Posterior vena cava (tissue), 2 donors: ENCODE data around the gene KLF16. TPM values are rescaled to one million over a fixed set of nuclear protein-coding genes. Genes with fewer than 3 reads are reported as not detected.

Source experiments
- DNase-seq: peaks from one replicate; pipeline ENCODE4 v3.0.0-alpha.2; 2020; ENCODE audit warnings: low spot score
- intact Hi-C, 2 donors: fragments of 100-400 bp; cut with DNase I; formaldehyde crosslinking; loops; one replicate each; pipeline versions ENCODE4 v1.14.1 to v1.14.2; 2022 to 2023
- total RNA-seq, 2 donors: library from RNA; stranded (reverse); fragmentation: NEBNext Ultra II Directional; extraction: Animal tissue kit (Norgen Biotek cat#: 25700); gene quantifications; one replicate each; pipeline ENCODE4 v1.2.1, GENCODE V29; 2021
- donor health status: DM: yes; HTN: yes; CAD: no.
- donor health status: DM: yes; HTN: yes; CAD: no.

Gene KLF16
- total RNA-seq, 2 donors from 2014 or later: 9.4 to 16.2 TPM

DNA sequence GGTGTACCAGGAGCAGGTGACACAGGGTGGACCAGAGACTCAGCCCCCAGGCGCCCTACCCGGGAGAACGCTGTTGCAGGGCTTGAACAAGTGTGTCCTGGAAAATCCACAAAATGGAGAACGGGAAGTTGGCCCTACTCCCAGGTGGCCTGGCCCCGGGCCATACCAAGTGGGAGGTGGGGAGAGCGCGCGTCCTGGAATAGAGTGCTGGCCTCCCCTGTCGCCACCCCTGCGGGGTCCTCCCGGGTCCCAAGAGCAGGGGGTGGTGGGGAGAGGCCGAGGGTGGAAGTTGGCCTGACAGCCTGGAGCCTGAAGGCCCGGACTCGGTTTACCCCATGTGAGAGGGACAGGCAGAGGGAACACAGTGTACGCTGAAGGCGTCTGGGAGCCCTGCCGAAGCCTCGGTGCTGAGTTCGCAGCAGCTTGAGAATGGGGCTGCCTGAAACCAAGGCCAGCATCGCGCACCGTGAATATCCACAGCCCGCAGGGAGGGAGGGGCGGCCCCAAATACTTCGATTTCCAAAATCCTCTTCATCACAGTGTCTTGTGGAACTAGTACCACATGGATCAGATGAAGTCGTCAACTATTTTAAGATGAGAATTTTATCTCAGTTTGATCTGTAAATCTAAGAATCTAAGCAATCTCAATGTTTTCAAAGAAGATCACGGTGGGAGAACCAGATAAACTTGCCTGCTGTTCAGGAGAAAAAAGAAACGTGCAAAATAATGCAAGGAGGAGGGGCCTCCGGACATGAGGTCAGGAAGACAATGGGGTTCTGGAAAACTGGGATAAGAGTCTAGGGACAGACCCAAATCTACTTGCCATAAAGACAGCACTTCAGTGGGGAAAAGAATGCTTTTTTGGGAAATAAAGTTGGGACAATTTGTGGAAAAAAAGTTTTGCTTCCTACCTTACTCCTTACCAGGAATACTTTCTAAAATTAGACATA is 10.4 kb upstream of the KLF16 start:
- intact Hi-C loops: no loop called here
- no peak for DNase-seq

DNA sequence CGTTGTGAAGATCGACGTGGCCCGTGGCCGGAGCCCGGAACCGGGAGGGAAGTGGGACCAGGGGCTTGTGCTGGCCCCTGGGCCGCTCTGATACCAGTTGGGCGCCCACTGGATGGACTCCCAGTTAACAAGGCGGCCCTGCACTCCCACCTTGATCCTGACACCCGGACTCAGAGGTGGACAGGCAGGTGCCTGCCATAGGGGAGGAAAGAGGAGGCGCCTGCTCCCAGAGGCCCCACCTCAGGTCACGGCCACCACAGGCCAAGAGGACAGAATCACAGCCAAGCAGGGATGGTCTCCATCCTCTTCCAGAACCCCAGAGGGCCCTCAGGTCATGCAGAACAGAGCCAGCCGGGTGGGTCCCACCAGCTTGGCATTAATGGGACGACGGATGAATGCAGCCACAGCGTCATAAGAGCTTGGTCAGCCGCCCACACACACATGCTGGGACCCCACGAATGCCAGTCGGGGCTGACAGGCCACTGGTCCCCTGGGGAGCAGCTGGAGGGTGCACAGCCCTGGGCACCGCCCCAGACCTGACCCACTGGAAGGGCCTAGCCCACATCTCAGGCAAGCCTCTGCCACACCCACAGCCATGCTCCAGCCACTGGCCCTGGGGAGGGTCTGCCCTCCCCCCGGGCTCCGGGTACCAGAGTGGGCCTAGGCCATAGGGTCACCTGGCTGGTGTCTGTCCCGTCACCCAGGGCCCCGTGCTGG is 9.6 kb upstream of the KLF16 start:
- intact Hi-C loops: no loop called here
- DNase-seq: no peak

DNA sequence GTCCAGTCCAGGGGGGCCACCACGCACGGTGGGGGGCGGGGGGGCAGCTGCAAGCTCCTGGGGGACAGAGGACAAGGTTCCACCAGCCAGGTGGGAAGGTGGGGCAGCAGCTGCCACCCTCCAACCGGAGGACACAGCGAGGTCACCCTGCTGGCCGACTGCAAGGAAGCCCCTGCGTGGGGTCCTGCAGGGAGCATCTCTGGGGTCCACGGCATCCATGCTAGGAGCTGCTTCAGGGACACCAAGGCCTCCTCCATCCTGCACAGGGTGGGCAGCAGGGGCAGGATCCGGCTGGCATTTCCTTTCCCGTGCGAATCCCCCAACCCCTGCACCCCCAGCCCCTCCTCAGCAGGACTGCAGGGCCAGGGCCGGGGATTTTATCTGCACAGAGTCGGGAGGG is 8.3 kb upstream of the KLF16 start:
- no peak for DNase-seq
- intact Hi-C loops: no loop called here

DNA sequence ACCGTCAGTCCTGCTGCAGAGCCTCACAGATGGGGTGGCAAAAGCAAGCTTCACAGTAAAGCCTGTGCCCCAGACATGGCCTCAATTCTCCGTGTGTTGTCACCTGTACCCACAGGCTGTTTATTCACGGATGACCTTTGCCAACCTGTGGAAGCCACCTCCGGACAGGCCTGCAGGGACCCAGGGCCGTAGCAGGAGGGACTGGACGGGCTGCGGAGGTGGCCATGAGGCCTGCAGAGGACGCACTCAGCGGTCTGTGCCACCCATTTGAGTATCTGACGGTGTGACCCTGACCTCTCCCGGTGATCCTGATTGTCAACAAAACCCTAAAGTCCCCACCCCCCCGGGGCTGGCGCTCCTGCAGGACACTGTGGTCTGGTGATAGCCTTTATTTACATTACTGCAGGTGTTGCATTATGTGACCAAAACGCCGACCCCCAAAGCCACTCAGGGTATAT is 7.8 kb upstream of the KLF16 start:
- intact Hi-C loops: no loop called here
- no peak for DNase-seq

DNA sequence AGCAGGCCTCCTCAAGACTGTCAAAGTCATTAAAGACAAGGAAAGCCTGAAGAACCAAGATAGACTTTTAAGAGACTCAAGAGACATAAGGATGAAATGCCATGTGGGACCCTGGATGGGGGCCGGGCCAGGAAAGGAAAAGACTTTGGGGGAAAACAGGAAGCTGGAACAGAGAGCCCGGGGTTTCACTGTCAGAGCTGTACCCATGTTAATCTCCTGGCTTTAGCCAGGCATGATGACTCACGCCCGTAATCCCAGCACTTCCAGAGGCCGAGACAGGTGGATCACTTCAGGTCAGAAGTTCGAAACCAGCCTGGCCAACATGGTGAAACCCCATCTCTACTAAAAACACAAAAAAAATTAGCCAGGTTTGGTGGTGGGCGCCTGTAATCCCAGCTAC is 5.6 kb upstream of the KLF16 start:
- DNase-seq: no peak
- intact Hi-C loops: no loop called here

DNA sequence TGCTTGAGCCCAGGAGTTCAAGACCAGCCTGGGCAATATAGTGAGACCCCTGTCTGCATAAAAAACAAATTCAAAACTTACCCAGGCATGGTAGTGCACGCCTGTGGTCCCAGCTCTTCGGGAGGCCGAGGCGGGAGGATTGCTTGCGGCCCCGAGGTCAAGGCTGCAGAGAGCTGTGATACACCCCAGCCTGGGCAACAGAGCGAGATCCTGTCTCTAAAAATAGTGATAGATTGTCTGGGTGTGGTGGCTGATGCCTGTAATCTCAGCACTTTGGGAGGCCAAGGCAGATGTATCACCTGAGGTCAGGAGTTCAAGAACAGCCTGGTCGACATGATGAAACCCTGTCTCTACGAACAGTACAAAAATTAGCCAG is 4.0 kb upstream of the KLF16 start:
- intact Hi-C loops: no loop called here
- no peak for DNase-seq

DNA sequence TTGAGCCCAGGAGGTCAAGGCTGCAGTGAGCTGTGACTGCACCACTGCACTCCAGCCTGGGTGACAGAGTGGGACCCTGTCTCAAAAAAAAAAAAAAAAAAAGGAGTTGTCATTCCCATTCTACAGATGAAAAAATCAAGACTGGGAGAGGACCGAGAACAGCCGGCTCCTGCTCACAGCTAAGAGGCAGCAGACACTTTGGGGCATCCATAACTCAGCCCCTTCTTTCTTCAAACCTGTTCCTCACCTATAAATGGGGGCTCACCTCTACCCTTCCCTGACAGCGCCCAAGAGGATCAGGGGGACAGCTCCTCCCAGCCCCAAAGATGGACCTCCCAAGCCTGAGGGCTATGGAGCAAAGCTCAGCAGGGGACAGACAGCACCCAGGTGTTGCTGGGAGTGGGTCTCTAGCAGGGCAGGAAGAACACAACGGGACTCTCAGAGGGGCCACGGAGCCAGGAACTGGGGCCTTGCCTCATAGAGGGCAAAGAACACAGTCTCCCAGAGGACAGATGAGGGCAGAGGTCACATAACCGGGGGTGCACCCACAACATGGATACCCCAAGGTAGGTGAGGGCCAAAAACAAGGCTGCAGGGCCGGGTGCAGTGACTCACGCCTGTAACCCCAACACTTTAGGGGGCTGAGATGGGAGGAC is 3.4 kb upstream of the KLF16 start:
- no peak for DNase-seq
- intact Hi-C loops: no loop called here

DNA sequence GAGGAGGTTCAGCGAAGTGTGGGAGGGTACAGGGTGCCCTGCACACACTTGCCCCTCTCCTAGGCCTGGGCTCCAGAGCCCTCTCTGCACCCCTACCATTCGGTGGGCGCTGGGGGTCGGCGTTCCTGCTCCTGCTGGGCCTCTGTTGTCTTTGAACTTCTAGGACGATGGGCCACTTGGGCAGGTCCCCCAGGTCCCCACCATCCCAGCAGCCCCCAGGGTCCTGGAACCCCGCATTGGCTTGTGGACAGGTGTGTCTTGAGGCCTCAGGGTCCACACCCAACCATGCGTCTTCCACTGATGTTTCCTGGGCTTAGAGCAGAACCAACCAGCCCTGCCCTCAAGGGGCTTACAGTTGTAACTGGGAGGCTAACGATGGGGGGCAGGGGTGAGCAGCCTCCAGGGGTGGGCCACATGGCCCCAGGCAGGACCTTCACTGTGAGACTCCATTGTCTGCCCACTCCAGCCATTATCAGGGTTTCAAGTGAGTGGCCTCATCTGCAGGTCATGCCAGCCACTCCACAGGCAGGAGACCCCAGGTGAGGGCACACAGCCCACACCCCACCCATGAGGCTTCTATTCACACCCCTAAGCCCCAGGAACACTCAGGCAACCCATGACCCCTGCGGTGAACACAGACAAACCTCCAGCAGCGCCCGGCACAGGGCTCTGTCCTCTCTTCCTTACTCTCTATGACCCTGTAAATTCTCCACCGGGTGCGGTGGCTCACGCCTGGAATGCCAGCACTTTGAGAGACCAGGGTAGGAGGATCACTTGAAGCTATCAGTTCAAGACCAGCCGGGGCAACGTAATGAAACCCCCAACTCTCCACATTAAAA is 2.0 kb upstream of the KLF16 start:
- intact Hi-C loops: no loop called here
- peak; percentile 81 for DNase-seq

DNA sequence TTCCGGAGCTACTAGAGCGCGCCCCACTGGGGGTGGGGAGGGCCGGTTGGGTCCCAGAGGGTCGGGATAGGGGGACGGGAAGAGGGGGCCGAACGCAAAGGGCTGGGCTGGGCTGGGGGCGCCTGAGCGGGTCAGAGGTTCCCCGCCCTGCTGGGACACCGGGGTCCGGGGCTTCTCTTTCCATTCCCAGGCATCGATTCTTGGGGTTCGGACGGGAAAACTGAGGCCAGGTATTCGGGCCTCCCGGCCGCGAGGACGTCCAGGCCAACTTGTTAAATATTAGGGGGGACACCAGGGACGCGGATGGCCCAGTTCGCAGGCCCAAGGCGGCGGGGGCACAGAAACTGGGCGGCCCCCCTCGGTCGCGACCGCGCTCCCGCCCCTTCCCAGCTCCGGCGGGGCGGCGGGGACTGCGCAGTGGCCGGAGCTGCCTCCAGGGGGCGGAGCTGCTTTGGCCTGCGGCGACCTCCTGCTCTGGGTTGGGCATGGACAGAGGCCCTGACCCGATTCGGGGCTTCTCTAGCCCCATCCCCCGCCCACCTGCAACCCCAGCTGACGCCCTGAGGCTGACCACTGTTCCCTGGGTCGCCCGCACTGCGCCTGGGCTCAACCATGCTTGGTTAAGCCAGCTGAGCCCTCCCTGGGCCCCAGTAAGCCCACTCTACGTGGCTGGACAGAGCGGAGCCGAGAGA is 1.2 kb upstream of the KLF16 start:
- intact Hi-C loops: no loop called here
- peak; percentile 91 for DNase-seq

DNA sequence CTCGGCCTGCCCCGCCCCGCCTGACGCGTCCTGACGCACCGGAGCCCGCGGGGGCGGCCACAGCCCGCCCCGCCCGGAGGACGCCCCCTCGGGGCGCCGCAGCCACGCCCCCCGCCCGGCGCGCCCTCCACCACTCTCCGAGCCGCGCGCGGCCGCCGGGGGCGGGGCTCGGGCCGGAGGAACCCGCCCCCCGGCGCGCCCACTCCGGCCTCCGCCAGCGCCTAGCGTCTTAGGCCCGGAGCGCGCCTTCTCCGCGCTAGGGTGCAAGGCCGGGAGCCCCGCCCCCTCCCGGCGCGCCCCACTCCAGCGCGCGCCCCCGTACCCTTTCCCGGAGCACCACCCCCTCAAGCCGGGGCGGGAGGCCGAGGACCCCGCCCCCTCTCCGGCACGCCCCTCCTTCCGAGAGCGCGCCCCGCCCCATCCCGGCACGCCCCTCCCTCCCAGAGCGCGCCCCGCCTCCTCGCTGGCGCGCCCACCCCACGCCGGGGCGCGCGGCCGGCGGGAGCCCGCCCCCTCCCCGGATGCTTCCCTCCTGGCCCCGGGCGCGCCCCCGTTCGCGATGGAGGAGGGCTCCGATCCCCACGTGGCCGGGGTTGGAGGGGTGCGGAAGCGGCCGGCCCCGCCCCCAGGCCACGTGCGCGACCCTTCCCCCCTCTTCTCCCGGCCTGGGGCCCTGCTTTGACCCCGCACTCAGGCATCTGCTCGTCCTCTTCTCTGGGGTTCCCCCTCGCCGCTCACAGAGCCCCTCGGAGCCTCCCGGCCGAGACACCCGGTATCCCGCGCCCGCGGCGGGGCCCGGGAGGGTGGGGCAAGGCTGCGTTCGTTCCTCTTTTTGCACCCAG is 480 bp upstream of the KLF16 start:
- intact Hi-C loops: no loop called here
- DNase-seq: peak; percentile 98

DNA sequence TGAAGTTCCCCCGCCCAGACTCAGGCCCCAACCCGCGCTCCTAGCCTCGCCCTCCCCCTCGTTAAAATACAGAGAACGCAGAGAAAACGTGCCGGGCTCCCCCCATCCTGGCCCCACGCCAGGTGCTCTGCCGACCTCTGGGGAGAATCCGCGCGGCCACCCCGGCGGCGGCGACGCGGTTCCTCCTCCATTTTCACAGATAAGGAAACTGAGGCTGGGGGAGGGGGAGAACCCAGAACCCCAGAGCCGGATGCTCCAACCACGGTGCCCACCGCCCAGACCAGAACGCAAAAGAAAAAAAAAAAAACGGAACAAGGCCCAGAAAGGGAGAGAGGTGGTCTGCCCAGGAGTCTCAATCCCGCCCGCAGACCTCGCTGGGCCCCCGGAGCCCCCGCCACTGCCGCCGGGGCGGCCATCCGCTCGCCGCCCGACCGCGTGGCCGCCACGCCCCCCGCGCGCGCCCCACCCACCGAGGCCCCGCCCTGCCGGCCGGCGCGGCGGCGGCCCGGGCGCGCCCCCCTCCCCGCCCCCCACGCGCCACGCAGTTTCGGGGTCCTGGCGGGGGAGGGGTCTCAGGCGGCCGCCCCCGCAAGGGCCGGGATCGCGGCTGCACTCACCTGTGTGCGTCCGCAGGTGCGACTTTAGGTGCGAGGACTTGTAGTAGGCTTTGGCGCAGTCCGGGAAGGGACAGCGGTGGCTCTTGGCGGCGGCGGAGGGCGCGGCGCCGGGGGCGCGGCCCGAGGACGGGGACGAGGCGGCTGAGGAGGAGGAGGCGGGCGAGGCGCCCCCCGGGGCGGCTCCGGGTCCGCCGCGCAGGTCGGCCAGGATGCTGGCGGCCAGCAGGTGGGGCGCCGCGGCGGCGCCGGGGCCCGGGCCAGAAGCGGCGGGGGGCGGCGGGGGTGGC is 703 bp downstream of the KLF16 start:
- peak; percentile 83 for DNase-seq
- intact Hi-C loops: no loop called here

DNA sequence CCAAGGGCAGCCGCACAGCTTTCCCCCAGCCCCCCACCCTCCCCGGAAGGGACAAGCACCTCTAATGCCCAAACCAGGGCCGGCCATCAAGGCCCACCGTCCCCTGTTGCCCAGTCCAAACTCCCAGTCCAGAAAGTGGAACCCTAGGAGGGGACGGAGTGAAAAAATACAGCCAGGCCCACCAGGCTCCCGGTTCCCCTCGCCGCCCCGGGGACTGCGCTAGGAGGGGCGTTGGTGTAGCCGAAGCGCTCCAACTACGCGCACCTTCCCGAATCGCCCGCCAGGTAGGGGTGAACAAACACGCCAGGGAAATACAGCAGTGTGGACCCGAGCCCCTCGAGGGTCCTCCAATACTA is 1.3 kb downstream of the KLF16 start:
- no peak for DNase-seq
- intact Hi-C loops: no loop called here

DNA sequence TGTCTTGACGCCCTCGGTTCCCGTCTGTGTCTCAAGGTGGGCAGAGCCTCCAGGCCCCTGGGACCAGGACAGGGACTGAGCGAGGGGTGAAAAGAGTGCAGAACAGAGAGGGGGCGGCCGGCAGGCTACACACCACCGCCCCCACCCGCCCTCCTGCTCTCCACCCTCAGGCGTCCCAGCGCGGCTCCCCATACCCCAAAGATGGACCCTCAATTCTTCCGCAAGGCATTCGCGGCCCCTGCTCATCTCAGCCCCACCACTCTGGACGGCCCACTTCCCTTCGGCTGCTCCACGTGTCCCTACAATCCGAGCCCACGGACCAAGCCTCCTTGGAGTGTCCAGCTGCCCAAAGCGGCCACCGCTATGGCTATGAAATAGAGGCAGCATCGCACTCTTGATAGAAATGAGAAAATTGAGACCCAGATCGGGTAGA is 1.8 kb downstream of the KLF16 start:
- peak; percentile 79 for DNase-seq
- intact Hi-C loops: no loop called here

DNA sequence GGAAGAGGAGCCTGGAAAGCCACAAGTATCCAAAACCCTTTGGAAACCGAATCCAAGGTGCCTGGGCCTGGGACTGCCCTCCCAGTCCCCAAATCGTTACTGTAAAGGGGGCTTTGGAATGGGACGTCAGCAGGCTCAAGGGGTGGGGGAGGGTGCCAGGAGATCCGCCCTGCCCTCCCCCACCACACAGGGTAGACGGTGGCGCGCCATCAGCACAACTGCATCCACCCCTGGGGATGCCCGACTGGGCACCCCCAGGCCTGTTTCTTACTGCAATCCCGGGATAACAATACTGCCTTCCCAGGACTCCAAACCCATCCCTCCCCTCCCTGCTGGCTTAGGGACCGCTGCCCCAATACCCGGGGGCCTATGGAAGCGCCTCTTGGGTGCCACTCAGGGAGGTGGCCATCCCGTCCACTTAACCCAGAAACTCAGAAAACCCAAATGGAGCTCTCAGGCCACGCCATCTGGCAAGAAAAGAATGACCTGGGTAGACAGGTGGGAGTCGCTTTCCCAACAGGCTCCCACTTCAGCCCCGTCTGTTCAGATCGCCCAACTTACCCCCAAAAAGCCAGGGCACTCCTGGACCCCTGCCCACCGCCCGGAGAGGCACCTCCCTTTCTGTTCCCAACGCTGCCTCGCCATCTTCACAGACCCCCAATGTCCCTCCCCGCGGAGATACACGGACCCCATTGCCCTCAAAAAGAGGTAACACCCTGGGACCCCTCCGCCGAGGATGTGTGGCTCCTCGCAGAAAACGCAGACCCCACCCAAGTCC is 2.4 kb downstream of the KLF16 start:
- intact Hi-C loops: no loop called here
- no peak for DNase-seq

DNA sequence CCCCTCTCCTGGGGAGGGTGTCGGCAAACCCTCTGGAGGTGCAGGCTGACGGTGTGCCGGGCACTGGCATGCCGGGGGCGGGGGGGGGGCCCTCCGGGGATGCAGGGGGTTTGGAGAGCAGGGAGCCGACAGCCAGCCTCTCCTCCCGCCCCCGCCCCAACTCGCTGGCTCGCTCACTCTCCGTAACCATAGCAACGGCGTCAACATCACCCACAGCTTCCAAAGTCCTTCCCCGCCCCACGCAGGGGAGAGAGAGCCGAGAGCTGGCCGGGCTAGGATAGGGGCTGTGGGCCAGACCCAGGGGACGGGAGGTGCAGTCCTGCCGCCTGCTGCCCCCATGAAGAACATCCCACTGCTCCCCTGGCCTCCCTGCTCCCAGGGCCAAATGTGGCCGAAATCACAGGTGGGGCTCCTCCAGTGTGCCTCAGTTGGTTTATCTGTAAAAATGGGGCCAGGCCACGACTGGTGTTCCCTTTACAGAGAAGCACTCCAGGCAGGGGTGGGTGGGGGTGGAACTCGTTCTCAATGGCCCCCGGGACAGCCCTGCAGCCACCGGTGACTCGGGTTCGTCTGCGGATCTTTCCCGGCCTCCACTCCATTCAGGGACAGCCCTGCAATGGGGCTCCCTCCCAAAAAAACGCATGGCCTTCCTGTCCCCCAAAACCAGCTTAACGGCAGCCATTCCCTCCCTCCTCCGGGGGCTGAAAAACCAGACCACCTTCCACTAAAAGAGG is 3.2 kb downstream of the KLF16 start:
- intact Hi-C loops: no loop called here
- DNase-seq: no peak
